DMS 273 (cell line): ENCODE data around the gene NAV3.
A peak's percentile ranks its signal among the peaks of the same experiment; 100 is the strongest.
"Not testable (repeated sequence)": the region's sequence is repeated elsewhere in the genome, so short reads cannot be mapped to it uniquely, and the experiment has no call there.

Source experiments
- DNase-seq: peaks from one replicate; lab custom pipeline; 2025; ENCODE audit not compliant: unreplicated experiment; lab: John Stamatoyannopoulos, UW

NAV3 gene

GRCh38 chr12:78102801-78103200 lies 272.1 kb downstream of the NAV3 start:
- not testable (repeated sequence) for DNase-seq

- no peak for DNase-seq
Measured at GRCh38 chr12:78115889-78116288, 285.2 kb downstream of the NAV3 start.

- peak; percentile 6 for DNase-seq
Measured at GRCh38 chr12:78118036-78118435, 287.3 kb downstream of the NAV3 start.

- no peak for DNase-seq
Measured at GRCh38 chr12:78118486-78118885, 287.8 kb downstream of the NAV3 start.

- no peak for DNase-seq
Measured at GRCh38 chr12:78119351-78119918, 288.7 kb downstream of the NAV3 start.

- no peak for DNase-seq
Measured at GRCh38 chr12:78120306-78120705, 289.6 kb downstream of the NAV3 start.

- peak; percentile 32 for DNase-seq
Measured at GRCh38 chr12:78120866-78121560, 290.3 kb downstream of the NAV3 start.

- DNase-seq: peak; percentile 23
Measured at GRCh38 chr12:78121969-78122610, 291.4 kb downstream of the NAV3 start.

- DNase-seq: no peak
Measured at GRCh38 chr12:78128211-78128610, 297.5 kb downstream of the NAV3 start.

GRCh38 chr12:78143717-78144116 lies 313.0 kb downstream of the NAV3 start:
- no peak for DNase-seq

- DNase-seq: no peak
Measured at GRCh38 chr12:78145398-78145797, 314.7 kb downstream of the NAV3 start.

- peak; percentile 46 for DNase-seq
Measured at GRCh38 chr12:78146365-78146772, 315.7 kb downstream of the NAV3 start.

- peak; percentile 68 for DNase-seq
Measured at GRCh38 chr12:78149459-78149858, 318.8 kb downstream of the NAV3 start.

- no peak for DNase-seq
Measured at GRCh38 chr12:78155546-78155945, 324.9 kb downstream of the NAV3 start.

GRCh38 chr12:78156751-78157150 lies 326.1 kb downstream of the NAV3 start:
- DNase-seq: no peak

GRCh38 chr12:78157199-78157598 lies 326.5 kb downstream of the NAV3 start:
- DNase-seq: no peak

GRCh38 chr12:78164154-78164553 lies 333.5 kb downstream of the NAV3 start:
- DNase-seq: no peak

GRCh38 chr12:78167510-78167909 lies 336.8 kb downstream of the NAV3 start:
- peak; percentile 26 for DNase-seq

- no peak for DNase-seq
Measured at GRCh38 chr12:78171061-78171460, 340.4 kb downstream of the NAV3 start.

- DNase-seq: no peak
Measured at GRCh38 chr12:78176643-78177042, 345.9 kb downstream of the NAV3 start.

GRCh38 chr12:78177298-78177697 lies 346.6 kb downstream of the NAV3 start:
- no peak for DNase-seq

- no peak for DNase-seq
Measured at GRCh38 chr12:78179346-78179745, 348.7 kb downstream of the NAV3 start.
